ENCODE results near the gene HOXA3. TPM values are rescaled to one million over a fixed set of nuclear protein-coding genes. Genes with fewer than 3 reads are reported as not detected.

HOXA3 gene
- total RNA-seq, 1 donor from 2014 or later, result 8.7 TPM

GRCh38 chr7:27143950-27144780, 8.2 kb downstream of the HOXA3 start:
- H3K27ac ChIP-seq, result peak overlapping the region; percentile 88
- no peak for TF ChIP-seq CTCF (IDR thresholded peaks at IDR 0.05)
- H3K36me3 ChIP-seq, result no peaks in the 10 kb centered on the region
- intact Hi-C loops (cut with DNase I), result loop anchor here (5.0 kb wide), 1 partner anchor 47 kb away; the partner anchor contains the start of gene HOXA1
- no peak for DNase-seq
- no peaks in the 10 kb centered on the region for H3K9me3 ChIP-seq
- H3K27me3 ChIP-seq, result peaks cover 48% of the 10 kb centered on the region
- H3K4me3 ChIP-seq, result peak overlapping the region; percentile 70
- peaks cover 4% of the 10 kb centered on the region for H3K4me1 ChIP-seq
- no peak for ATAC-seq

- H3K27me3 ChIP-seq, result peaks cover 41% of the 10 kb centered on the region
Measured at GRCh38 chr7:27143023-27143949, 9.1 kb downstream of the HOXA3 start, which contains the start of gene HOXA5. Gene HOXA5, minus strand, starts transcription at chr7:27143681. Its CDS starts 74 bp downstream, at chr7:27143607.

GRCh38 chr7:27142580-27143022, 9.8 kb downstream of the HOXA3 start:
- Histone ChIP-seq H3K27me3 (peaks cover 35% of the 10 kb centered on the region), H3K27ac (peak overlapping the region; percentile 96), H3K36me3 (no peaks in the 10 kb centered on the region), H3K4me1 (peaks cover 4% of the 10 kb centered on the region), H3K4me3 (peak overlapping the region; percentile 70), H3K9me3 (no peaks in the 10 kb centered on the region)
- no peak for TF ChIP-seq CTCF (IDR thresholded peaks at IDR 0.05)
- no peak for DNase-seq
- intact Hi-C loops (cut with DNase I), result loop anchor here (5.0 kb wide), 1 partner anchor 45 kb away; the partner anchor contains the start of gene HOXA1
- ATAC-seq, result no peak

More at GRCh38 chr7:27143023-27143949, 9.1 kb downstream of the HOXA3 start, which contains the start of gene HOXA5:
- Histone ChIP-seq H3K9me3 (no peaks in the 10 kb centered on the region), H3K36me3 (no peaks in the 10 kb centered on the region), H3K27ac (peak within 1 kb of the TSS; percentile 96), H3K4me3 (peak within 1 kb of the TSS; percentile 70), H3K4me1 (peaks cover 5% of the 10 kb centered on the region)
- DNase-seq (peak; percentile 77), ATAC-seq (peak; percentile 83)
- TF ChIP-seq CTCF (IDR thresholded peaks at IDR 0.05), result peak; percentile 80
- intact Hi-C loops (cut with DNase I), result loop anchor here (5.0 kb wide), 1 partner anchor 46 kb away; the partner anchor contains the start of gene HOXA1

- Histone ChIP-seq H3K27ac (peak overlapping the region; percentile 96), H3K9me3 (no peaks in the 10 kb centered on the region), H3K27me3 (peaks cover 37% of the 10 kb centered on the region), H3K36me3 (no peaks in the 10 kb centered on the region), H3K4me1 (peaks cover 4% of the 10 kb centered on the region), H3K4me3 (peak overlapping the region; percentile 70)
- intact Hi-C loops (cut with DNase I), result loop anchor here (5.0 kb wide), 1 partner anchor 45 kb away; the partner anchor contains the start of gene HOXA1
- no peak for TF ChIP-seq CTCF (IDR thresholded peaks at IDR 0.05)
- DNase-seq (no peak), ATAC-seq (no peak)
Measured at GRCh38 chr7:27141923-27142579, 10.3 kb downstream of the HOXA3 start.

All from upper lobe of right lung (tissue), 1 donor.